Measurements from ENCODE around the gene RAB29. TPM values are rescaled to one million over a fixed set of nuclear protein-coding genes. Genes with fewer than 3 reads are reported as not detected.
A peak's percentile ranks its signal among the peaks of the same experiment; 100 is the strongest.

The RAB29 gene
- total and polyA plus RNA-seq, 9 of the 15 experiments (the other 6 are each of a cell fraction or from before 2014, with no cell fraction given), result 6.3 to 17.6 (median 8.0) TPM

GRCh38 chr1:205817364-205817763 is 42.1 kb upstream of the RAB29 start:
- no peaks in the 10 kb centered on the region for H4K20me1 ChIP-seq (replicated peaks; ENCODE audit: control insufficient read depth, insufficient read depth, low read length)
- no TSS peak for BruUV-seq (replicated peaks)
- H3K9me3 ChIP-seq (replicated peaks; ENCODE audit: control insufficient read depth, insufficient read depth, low read depth, low read length), result no peaks in the 10 kb centered on the region
- peak in 1 of 4 experiments; percentile 38 for DNase-seq (ENCODE audit: extremely low read depth in 1 of 4, low spot score in 3 of 4)
- peaks cover 11 to 15% of the 10 kb centered on the region in 2 experiments; a peak in 4 of 5 replicates for H3K4me1 ChIP-seq (replicated peaks in 1 of 2; ENCODE audit: control insufficient read depth in 2 of 2, insufficient read depth in 2 of 2, low read length in 2 of 2)
- WGBS (ENCODE audit: insufficient coverage, low coverage, missing lambda C conversion rate), result 13% methylated on average over 3 of the region's 3 CpGs
- no peak for ATAC-seq
- in situ Hi-C loops (cut with MboI) (no loop called here), intact Hi-C loops (cut with micrococcal nuclease) (no loop called here)
- H3K9me1 ChIP-seq (ENCODE audit: control insufficient read depth, insufficient read depth, low read length), result no peaks in the 10 kb centered on the region
- H3K79me2 ChIP-seq (ENCODE audit: control insufficient read depth, insufficient read depth, low read length), result peaks cover 6% of the 10 kb centered on the region; the same call in 2 of the 3 replicates
- CTCF ChIA-PET (ENCODE audit: low intra/inter-chr PET ratio), result no interaction called here
- POLR2A ChIA-PET, result interaction anchor here (0.6 kb wide), 2 partner anchors 22 to 291 kb away, joined by 3 read pairs; no protein-coding TSS in a partner anchor
- no peak for FAIRE-seq
- no peak overlapping the region for H2AFZ ChIP-seq (ENCODE audit: low read depth, low read length)
- no peak overlapping the region for H3K9ac ChIP-seq (ENCODE audit: insufficient read depth in 1 of 2, low read depth in 2 of 2, low read length in 2 of 2)
- TF ChIP-seq ETV1 (tag; conservative IDR thresholded peaks at IDR 0.05; ENCODE audit: low read depth) (0 out of 2 replicates have a peak, but pooled peaks have one; percentile 15), FOSL1 (tag; conservative IDR thresholded peaks at IDR 0.05) (no peak)
- H3K4me3 ChIP-seq, result no peak overlapping the region
- no peaks in the 10 kb centered on the region for H3K36me3 ChIP-seq (ENCODE audit: control insufficient read depth, insufficient read depth, low read length)
- no peak overlapping the region for H3K27ac ChIP-seq (ENCODE audit: extremely low read depth, low read depth, low read length)
- H3K27me3 ChIP-seq (ENCODE audit: control insufficient read depth in 2 of 2, insufficient read depth in 2 of 2, low read length in 2 of 2), result peaks cover 0 to 4% of the 10 kb centered on the region in 2 experiments; a peak in 1 of 5 replicates
- H3K4me2 ChIP-seq (ENCODE audit: insufficient read depth, low read length), result no peak overlapping the region

GRCh38 chr1:205813755-205814058 is 38.4 kb upstream of the RAB29 start:
- no TSS peak for BruUV-seq (replicated peaks)
- in situ Hi-C loops (cut with MboI) (no loop called here), intact Hi-C loops (cut with micrococcal nuclease) (loop anchor here (1.0 to 5.0 kb wide), 2 partner anchors 63 to 94 kb away; partner anchors contain the start of gene NUCKS1)
- WGBS (ENCODE audit: insufficient coverage, low coverage, missing lambda C conversion rate), result 14% methylated on average over 14 of the region's 14 CpGs
- peaks cover 36% of the 10 kb centered on the region for H3K79me2 ChIP-seq (ENCODE audit: control insufficient read depth, insufficient read depth, low read length)
- no peak for ATAC-seq
- H3K4me3 ChIP-seq, result peak overlapping the region; percentile 85
- CTCF ChIA-PET (ENCODE audit: low intra/inter-chr PET ratio), result no interaction called here
- POLR2A ChIA-PET, result interaction anchor here (0.8 kb wide), 1 partner anchor 11 kb away, joined by 4 read pairs; no protein-coding TSS in a partner anchor
- H2AFZ ChIP-seq (ENCODE audit: low read depth, low read length), result peak overlapping the region; percentile 94
- no peaks in the 10 kb centered on the region for H3K9me3 ChIP-seq (replicated peaks; ENCODE audit: control insufficient read depth, insufficient read depth, low read depth, low read length)
- H3K9ac ChIP-seq (ENCODE audit: insufficient read depth in 1 of 2, low read depth in 2 of 2, low read length in 2 of 2), result peak overlapping the region; percentile 60 to 93
- H3K27me3 ChIP-seq (ENCODE audit: control insufficient read depth in 2 of 2, insufficient read depth in 2 of 2, low read length in 2 of 2), result no peaks in the 10 kb centered on the region
- H4K20me1 ChIP-seq (replicated peaks; ENCODE audit: control insufficient read depth, insufficient read depth, low read length), result peaks cover 15% of the 10 kb centered on the region; the same call in 1 of the 2 replicates
- peak; percentile 46 for FAIRE-seq
- peak overlapping the region; percentile 94 for H3K4me2 ChIP-seq (ENCODE audit: insufficient read depth, low read length)
- peaks cover 18% of the 10 kb centered on the region; the same call in 2 of the 3 replicates for H3K36me3 ChIP-seq (ENCODE audit: control insufficient read depth, insufficient read depth, low read length)
- peaks cover 35 to 41% of the 10 kb centered on the region in 2 experiments; a peak in 4 of 5 replicates for H3K4me1 ChIP-seq (replicated peaks in 1 of 2; ENCODE audit: control insufficient read depth in 2 of 2, insufficient read depth in 2 of 2, low read length in 2 of 2)
- H3K9me1 ChIP-seq (ENCODE audit: control insufficient read depth, insufficient read depth, low read length), result no peaks in the 10 kb centered on the region
- no peak for DNase-seq (ENCODE audit: extremely low read depth in 1 of 4, low spot score in 3 of 4)
- 0 out of 3 replicates have a peak overlapping the region, but pooled peaks have one; percentile 12 for H3K27ac ChIP-seq (ENCODE audit: extremely low read depth, low read depth, low read length)
- TF ChIP-seq ZBTB34 (CRISPR knock-in tag; IDR thresholded peaks at IDR 0.05) (no peak), HDAC2 (IDR thresholded peaks at IDR 0.05) (no peak; the same call in 1 of the 2 replicates), ELF1 (tag; IDR thresholded peaks at IDR 0.05) (no peak), ZBED1 (IDR thresholded peaks at IDR 0.05) (0 out of 2 replicates have a peak, but pooled peaks have one; percentile 2), ZNF766 (CRISPR knock-in tag; conservative IDR thresholded peaks at IDR 0.05) (0 out of 2 replicates have a peak, but pooled peaks have one; percentile 29), FOXK1 (CRISPR knock-in tag; IDR thresholded peaks at IDR 0.05; ENCODE audit: borderline replicate concordance) (peak; percentile 66; the same call in 1 of the 2 replicates), ZNF395 (CRISPR knock-in tag; IDR thresholded peaks at IDR 0.05) (no peak), ILK (tag; IDR thresholded peaks at IDR 0.05; ENCODE audit: borderline replicate concordance, low read depth) (no peak), FOXJ3 (CRISPR knock-in tag; IDR thresholded peaks at IDR 0.05) (no peak), ZFP1 (CRISPR knock-in tag; IDR thresholded peaks at IDR 0.05) (no peak), SRSF3 (IDR thresholded peaks at IDR 0.05; ENCODE audit: insufficient read depth, low read length) (no peak), LARP7 (IDR thresholded peaks at IDR 0.05) (peak; percentile 42; the same call in 1 of the 2 replicates), ZNF24 (IDR thresholded peaks at IDR 0.05) (no peak)

Measured in K562 (cell line).